Ishikawa (cell line): ENCODE results near the gene ZMYND8.

Source experiments
- EP300 ChIP-seq: IDR thresholded peaks from 2 replicates; pipeline ENCODE4 v1.6.1; 2012; ENCODE audit warnings: borderline replicate concordance
- RAD21 ChIP-seq: IDR thresholded peaks from 2 replicates; pipeline ENCODE4 v1.6.1; 2012; ENCODE audit warnings: low read depth

- TF ChIP-seq RAD21: no peak
- no peak for TF ChIP-seq EP300
Observed at GRCh38 chr20:47244451-47244850, 112.0 kb downstream of the ZMYND8 start.
